ENCODE data around the gene SEC62. TPM values are rescaled to one million over a fixed set of nuclear protein-coding genes. Genes with fewer than 3 reads are reported as not detected.
"Not testable (repeated sequence)": the region's sequence is repeated elsewhere in the genome, so short reads cannot be mapped to it uniquely, and the experiment has no call there.

Gene SEC62
- total RNA-seq, 4 donors from 2014 or later, result 90.9 to 124 (median 104) TPM

- TF ChIP-seq CTCF (IDR thresholded peaks at IDR 0.05), result no peak
- no peak for TF ChIP-seq POLR2A (IDR thresholded peaks at IDR 0.05)
- Histone ChIP-seq H3K27me3 (no peaks in the 10 kb centered on the region), H3K4me1 (no peaks in the 10 kb centered on the region), H3K27ac (no peak overlapping the region), H3K4me3 (replicated peaks in 1 of 3) (no peak overlapping the region), H3K36me3 (no peaks in the 10 kb centered on the region), H3K9me3 (no peaks in the 10 kb centered on the region)
- 87 to 89% methylated on average over 4 of the region's 4 CpGs for whole genome bisulfite sequencing, 2 donors
- intact Hi-C loops (cut with DNase I), result no loop called here
- DNase-seq, result no peak
Observed at GRCh38 chr3:170010498-170010897, 43.9 kb downstream of the SEC62 start.

GRCh38 chr3:170012683-170013400 is 46.2 kb downstream of the SEC62 start:
- 69 to 74% methylated on average over 7 of the region's 7 CpGs for WGBS, 2 donors
- Histone ChIP-seq H3K36me3 (no peaks in the 10 kb centered on the region), H3K4me1 (no peaks in the 10 kb centered on the region), H3K27me3 (no peaks in the 10 kb centered on the region), H3K27ac (no peak overlapping the region), H3K9me3 (no peaks in the 10 kb centered on the region), H3K4me3 (replicated peaks in 1 of 3) (no peak overlapping the region)
- intact Hi-C loops (cut with DNase I), result no loop called here
- no peak for DNase-seq
- no peak for TF ChIP-seq CTCF (IDR thresholded peaks at IDR 0.05)

- WGBS, 2 donors, result 91 to 94% methylated on average over 3 of the region's 3 CpGs
- no peak overlapping the region for H3K4me3 ChIP-seq (replicated peaks in 1 of 3)
- intact Hi-C loops (cut with DNase I), result no loop called here
Observed at GRCh38 chr3:170016057-170016456, 49.5 kb downstream of the SEC62 start.

GRCh38 chr3:170019306-170019705 is 52.7 kb downstream of the SEC62 start:
- H3K4me1 ChIP-seq; H3K27ac ChIP-seq; H3K27me3 ChIP-seq; H3K9me3 ChIP-seq; intact Hi-C loops (cut with DNase I); H3K36me3 ChIP-seq; DNase-seq; H3K4me3 ChIP-seq (replicated peaks in 1 of 3): not testable (repeated sequence)
- 43 to 49% methylated on average over 4 of the region's 4 CpGs for WGBS, 2 donors

More at GRCh38 chr3:170016057-170016456, 49.5 kb downstream of the SEC62 start:
- TF ChIP-seq CTCF (IDR thresholded peaks at IDR 0.05), result no peak
- no peak for TF ChIP-seq POLR2A (IDR thresholded peaks at IDR 0.05)
- Histone ChIP-seq H3K4me1 (no peaks in the 10 kb centered on the region), H3K36me3 (no peaks in the 10 kb centered on the region), H3K27ac (no peak overlapping the region), H3K27me3 (no peaks in the 10 kb centered on the region), H3K9me3 (no peaks in the 10 kb centered on the region)
- no peak for DNase-seq

GRCh38 chr3:170021083-170021482 is 54.5 kb downstream of the SEC62 start:
- intact Hi-C loops (cut with DNase I), result no loop called here
- H3K36me3 ChIP-seq, result no peaks in the 10 kb centered on the region
- no peaks in the 10 kb centered on the region for H3K27me3 ChIP-seq
- H3K27ac ChIP-seq, result no peak overlapping the region
- TF ChIP-seq POLR2A (IDR thresholded peaks at IDR 0.05) (no peak), CTCF (IDR thresholded peaks at IDR 0.05) (no peak)
- 86 to 89% methylated on average over 3 of the region's 3 CpGs for whole genome bisulfite sequencing, 2 donors
- no peak overlapping the region for H3K4me3 ChIP-seq (replicated peaks in 1 of 3)
- H3K4me1 ChIP-seq, result no peaks in the 10 kb centered on the region
- H3K9me3 ChIP-seq, result no peaks in the 10 kb centered on the region
- DNase-seq, result no peak
